NCI-H345 treated with DMSO at 0.1 percent for 48 hours (cell line): ENCODE measurements around the gene CPNE7.
"Not testable (repeated sequence)": the region's sequence is repeated elsewhere in the genome, so short reads cannot be mapped to it uniquely, and the experiment has no call there.

Experiments
- DNase-seq: peaks from one replicate; lab custom pipeline; 2025; ENCODE audit not compliant: unreplicated experiment; lab: John Stamatoyannopoulos, UW

CPNE7 gene

DNA sequence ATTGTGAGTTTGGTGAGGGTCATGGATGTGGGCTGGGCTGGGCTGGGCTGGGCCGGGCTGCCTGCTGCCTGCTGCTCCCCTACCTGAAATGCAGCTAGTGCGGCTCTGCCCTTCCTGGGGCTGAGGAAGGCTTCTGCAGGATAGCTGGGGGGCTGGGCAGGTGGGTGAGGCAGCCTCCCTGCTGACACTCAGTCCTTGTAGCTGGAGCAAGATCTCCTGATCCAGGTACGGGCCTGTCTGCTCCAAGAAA, 10.4 kb upstream of the CPNE7 start:
- DNase-seq: no peak

GRCh38 chr16:89565506-89566372, 9.8 kb upstream of the CPNE7 start:
- DNase-seq: peak; percentile 14

GRCh38 chr16:89567656-89568594, 7.6 kb upstream of the CPNE7 start:
- DNase-seq: no peak

DNA sequence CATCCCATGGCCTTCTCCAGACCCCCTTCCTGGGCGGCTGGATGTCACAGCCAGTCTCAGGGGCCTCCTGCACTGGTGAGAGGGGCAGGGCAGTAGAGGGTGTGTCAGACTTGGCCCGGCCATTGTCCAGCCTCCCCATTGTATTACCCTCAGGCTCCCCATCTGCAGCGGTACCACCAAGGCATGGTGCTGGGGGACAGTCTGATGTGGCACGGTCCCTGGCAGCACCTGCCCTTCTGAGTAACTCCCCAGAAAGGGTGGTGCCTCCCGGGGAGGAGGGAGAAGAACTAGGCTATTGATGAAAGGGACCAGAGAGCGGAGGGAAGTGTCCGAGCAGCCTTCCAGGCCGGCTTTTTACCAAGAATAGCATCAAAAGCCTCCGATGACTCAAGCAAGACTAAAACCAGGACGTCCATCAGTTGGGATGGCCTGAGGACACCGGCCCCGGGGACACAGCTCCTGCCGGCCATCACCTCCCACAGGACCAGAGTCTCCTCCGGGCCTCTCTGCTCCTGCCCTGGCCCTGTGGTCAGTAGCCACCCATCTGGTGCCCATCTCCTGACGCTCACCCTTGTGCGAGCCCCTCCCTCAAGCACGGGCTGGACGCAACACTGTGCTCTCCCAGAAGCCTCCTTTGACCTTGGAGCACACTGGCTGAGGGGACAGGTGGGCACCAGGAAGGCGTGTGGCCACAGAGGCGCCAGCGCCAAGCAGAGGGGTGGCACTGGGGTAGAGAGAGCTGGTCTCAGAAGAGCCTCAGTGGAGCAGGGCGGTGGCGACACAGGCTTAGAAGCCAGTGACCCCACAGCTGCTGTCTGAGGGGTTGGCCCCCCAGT, 5.8 kb upstream of the CPNE7 start:
- DNase-seq: no peak

DNA sequence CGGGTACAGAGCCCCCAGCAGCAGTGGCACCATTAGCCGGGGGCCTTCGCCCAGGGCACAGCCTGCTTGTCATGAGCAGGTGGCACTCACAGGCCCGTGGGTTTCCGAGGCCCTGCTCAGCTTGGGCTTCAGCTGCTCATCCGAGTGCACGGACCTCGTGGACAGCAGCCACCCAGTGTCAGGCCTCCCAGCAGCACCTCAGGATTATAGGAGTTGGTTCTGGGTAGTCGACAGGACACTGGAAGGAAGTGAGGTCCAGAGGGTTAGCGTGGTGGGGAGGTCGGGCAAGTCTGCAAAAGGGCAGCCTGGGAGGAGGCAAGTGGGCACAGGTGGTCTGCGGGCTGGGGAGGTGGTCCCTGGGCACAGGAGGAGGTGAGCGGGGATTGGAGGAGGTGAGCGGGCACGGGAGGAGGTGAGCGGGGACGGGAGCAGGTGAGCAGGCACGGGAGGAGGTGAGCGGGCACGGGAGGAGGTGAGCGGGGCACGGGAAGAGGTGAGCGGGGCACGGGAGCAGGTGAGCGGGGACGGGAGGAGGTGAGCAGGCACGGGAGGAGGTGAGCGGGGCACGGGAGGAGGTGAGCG, 5.1 kb upstream of the CPNE7 start:
- no peak for DNase-seq

DNA sequence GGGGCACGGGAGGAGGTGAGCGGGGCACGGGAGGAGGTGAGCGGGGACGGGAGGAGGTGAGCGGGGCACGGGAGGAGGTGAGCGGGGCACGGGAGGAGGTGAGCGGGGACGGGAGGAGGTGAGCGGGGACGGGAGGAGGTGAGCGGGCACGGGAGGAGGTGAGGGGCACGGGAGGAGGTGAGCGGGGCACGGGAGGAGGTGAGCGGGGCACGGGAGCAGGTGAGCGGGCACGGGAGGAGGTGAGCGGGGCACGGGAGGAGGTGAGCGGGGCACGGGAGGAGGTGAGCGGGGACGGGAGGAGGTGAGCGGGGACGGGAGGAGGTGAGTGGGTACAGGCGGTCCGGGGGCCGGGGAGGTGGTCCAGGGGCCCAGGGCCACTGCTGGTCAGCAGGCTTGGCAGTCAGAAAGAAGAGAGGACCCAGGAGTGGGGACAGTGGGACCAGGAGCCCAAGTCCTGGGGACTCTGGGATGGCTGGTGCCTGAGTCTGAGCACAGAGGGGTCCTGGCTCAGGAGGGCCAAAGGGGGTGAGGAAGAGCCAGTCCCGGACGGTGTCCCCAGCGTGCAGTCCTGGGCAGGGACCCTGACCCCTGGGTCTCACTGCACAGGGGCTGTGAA, 4.5 kb upstream of the CPNE7 start:
- DNase-seq: not testable (repeated sequence)

- no peak for DNase-seq
Measured at GRCh38 chr16:89571636-89572035, 3.9 kb upstream of the CPNE7 start.

GRCh38 chr16:89572073-89572484, 3.5 kb upstream of the CPNE7 start:
- no peak for DNase-seq

DNA sequence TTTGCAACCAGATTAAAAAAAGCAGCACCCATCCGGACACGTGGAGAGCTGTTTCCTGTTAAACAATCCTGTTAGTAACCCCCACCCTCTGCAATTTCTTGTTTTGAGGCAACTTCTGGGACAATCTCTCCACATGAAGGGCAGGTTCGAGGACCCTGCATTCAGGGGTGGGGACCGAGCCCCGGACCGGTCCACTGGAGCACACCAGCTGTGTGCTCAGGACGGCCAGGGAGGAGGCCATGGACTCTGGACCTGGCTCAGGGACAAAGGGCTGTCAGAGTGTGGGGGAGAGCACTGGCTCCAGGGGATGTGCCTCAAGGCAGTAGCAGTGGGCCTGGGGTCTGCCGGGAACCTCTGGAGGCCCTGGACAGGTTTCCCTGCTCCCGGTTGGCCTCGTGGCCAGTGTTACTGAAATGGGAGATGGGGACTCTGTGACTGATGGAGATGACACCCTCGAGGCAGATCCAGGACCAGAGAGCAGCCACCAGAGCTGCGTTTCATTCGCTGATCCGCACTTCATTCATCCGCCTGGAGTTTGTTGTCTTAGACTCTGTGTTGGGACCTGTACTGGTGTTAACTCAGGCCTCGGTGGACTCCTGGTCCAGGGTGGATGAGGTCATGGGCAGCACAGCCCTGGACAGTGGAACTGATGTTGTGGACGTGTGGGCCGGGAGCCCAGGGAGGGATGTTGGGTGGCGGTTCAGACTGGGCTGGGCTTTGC, 2.9 kb upstream of the CPNE7 start:
- no peak for DNase-seq

DNA sequence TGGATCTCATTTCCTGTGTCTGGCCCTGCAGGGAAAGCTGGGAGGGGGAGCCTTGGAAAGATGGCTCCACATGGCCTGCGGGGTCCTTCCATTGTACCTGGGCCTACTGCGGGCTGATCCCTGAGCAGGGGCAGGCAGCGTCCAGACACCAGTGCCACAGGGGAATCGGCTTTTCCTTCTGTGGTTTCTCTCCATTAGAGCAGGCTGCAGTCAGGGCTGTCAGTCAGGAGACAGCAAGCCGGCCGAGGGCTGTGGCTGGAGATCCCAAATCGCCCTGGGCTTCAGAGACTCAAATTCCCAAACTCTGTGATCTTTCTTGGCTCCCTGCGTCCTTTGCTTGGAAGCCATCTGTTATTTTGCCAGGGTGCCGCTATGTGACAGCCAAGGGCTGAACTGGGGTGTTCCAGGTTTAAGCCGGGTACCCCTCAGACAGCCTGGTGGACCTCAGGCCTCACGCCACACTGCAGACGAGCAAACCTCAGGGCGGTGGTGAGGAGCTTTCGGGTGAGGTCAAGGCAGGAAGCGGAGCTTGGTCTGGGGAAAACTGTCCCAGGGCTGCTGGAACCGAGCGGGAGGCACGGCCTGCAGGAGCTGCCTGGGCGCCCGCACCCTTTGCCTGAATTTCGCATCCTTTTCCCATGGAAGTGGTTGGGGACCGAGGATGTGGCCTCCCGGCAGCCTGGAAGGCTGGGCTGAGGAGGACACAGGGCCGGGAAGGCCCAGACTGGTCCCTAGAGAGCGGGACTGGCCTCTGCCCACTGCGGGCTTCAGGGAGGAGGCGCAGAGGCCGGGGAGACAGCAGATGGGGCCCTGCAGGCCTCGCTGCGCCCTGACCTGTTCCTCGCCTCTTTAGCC, 1.5 kb upstream of the CPNE7 start:
- DNase-seq: no peak

DNA sequence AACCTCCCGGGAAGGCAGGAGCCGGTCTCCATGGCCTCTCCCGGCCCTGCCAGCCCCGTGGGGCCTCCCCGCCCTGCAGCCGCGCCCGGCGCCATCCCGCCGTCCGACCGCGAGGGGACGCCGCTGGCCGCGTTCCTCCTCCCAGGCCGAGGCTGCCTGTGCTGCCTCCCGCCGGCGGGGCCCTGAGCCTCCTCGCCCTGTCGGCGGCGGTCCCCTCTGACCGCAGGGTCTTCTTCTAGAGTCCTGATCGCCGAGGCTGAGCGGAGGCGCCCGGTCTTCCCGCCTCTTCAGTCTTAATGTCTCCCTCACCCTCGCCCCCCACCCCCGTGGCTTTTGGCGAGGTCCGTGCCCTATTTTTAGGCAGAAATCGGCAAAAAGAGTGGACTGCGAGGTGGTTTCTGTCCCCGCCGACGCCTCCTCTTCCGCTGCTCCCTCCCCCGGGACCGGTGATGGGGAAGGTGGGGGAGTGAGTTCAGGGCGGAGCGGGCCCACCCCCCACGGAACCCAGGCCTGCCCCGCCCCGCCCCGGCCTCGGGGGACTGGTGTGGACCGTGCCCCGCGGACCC, 794 bp upstream of the CPNE7 start:
- DNase-seq: no peak

- DNase-seq: no peak
Measured at GRCh38 chr16:89576153-89577054, 846 bp downstream of the CPNE7 start.

- DNase-seq: no peak
Measured at GRCh38 chr16:89577055-89577759, 1.6 kb downstream of the CPNE7 start.

DNA sequence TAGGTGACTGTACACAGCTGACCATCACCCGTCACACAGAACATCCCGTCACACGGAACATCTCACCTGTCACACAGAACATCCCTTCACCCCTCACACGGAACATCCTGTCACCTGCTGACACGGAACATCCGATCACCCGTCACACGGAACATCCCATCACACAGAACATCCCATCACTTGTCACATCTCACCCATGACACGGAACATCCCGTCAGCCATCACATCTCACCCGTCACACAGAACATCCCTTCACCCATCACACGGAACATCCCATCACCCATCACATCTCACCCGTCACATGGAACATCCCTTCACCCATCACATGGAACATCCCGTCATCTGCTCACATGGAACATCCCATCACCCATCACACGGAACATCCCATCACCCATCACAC, 3.8 kb downstream of the CPNE7 start:
- DNase-seq: no peak

DNA sequence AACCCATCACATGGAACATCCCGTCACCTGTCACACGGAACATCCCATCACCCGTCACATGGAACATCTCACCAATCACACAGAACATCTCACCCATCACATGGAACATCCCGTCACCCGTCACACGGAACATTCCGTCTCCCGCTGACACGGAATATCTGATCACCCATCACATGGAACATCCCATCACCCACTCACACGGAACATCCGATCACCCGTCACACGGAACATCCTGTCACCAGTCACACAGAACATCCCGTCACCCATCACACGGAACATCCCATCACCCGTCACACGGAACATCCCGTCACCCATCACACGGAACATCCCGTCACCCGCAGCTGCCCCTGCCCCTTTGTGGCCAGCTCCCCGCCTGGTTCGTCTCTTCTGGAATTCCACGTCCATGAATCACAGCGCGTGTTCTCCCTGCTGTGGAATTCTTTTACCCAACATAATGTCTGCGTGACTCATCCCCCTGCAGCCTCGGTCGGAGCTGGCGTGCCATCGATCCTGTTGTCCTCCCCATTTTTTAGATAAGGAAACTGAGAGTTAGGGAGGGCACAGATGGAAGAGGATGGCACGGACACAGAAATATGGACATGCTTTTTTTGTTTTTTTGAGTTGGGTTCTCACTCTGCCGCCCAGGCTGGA, 5.6 kb downstream of the CPNE7 start:
- no peak for DNase-seq

DNA sequence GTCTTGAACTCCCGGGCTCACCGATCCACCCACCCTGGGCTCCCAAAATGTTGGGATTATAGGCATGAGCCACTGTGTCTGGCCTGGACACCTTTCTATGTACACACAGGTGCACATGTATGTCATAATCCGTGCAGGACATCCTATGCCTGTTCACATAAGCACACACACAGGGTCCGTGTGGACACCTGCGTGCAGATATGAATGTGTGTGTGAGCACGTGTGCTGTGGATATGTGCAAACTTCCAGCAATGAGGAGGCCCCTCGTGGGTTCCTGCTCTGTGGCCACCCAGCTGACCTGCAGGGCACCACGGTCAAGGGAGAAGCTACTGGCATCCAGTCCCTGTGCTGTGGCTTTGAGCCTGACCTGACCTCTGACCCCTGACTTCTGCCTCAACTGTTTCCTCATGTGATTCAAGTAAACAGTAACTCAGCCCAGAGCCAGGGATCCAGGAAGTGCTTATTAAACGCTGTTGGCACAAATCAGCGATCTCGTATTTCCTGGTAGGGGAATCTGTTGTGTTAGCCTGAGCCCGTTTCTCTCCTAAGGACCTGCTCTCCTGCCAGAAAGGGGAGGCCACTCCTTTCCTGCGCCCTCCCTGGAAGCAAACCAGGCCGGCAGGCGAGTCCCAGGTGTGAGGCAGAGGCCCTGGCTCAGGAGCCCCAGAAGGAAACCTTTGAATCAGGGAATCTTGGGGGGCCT, 6.5 kb downstream of the CPNE7 start:
- DNase-seq: no peak
